H9 (cell line): ENCODE results near the gene LRRC28. TPM values are rescaled to one million over a fixed set of nuclear protein-coding genes. Genes with fewer than 3 reads are reported as not detected.

ENCODE experiments used
- DNase-seq: peaks from one replicate; pipeline ENCODE4 v3.0.0-alpha.2; 2017
- H2AFZ ChIP-seq: one replicate; pipeline ENCODE4 v1.6.1; 2013; ENCODE audit warnings: mild to moderate bottlenecking, low read length, control low read depth, moderate library complexity
- H2AK5ac ChIP-seq: 2 replicates; pipeline ENCODE4 v1.6.1; 2013; ENCODE audit warnings: low read length, control low read depth, mixed read lengths; ENCODE audit not compliant: insufficient read length
- H2BK120ac ChIP-seq: one replicate; pipeline ENCODE4 v1.6.1; 2013; ENCODE audit warnings: low read depth, mild to moderate bottlenecking, low read length, control low read depth, inconsistent platforms; ENCODE audit not compliant: poor library complexity, severe bottlenecking
- H2BK12ac ChIP-seq: 2 replicates; pipeline ENCODE4 v1.6.1; 2013; ENCODE audit warnings: low read length, control low read depth, mixed read lengths, low read depth; ENCODE audit not compliant: insufficient read length
- H2BK15ac ChIP-seq: 2 replicates; pipeline ENCODE4 v1.6.1; 2013; ENCODE audit warnings: low read depth, low read length, control low read depth
- H2BK20ac ChIP-seq: one replicate; pipeline ENCODE4 v1.6.1; 2013; ENCODE audit warnings: low read depth, mild to moderate bottlenecking, low read length, control low read depth, inconsistent platforms; ENCODE audit not compliant: poor library complexity, severe bottlenecking
- H2BK5ac ChIP-seq: 2 replicates; pipeline ENCODE4 v1.6.1; 2013; ENCODE audit warnings: low read length, control low read depth, mixed read lengths; ENCODE audit not compliant: insufficient read length
- H3K14ac ChIP-seq: 2 replicates; pipeline ENCODE4 v1.6.1; 2013; ENCODE audit warnings: low read length, control low read depth; ENCODE audit not compliant: insufficient read depth
- H3K18ac ChIP-seq: 2 replicates; pipeline ENCODE4 v1.6.1; 2013; ENCODE audit warnings: low read depth, mild to moderate bottlenecking, mixed read lengths, low read length, control low read depth; ENCODE audit not compliant: insufficient read length
- H3K23ac ChIP-seq: 2 replicates; pipeline ENCODE4 v1.6.1; 2013; ENCODE audit warnings: low read length, control low read depth, mixed read lengths, low read depth; ENCODE audit not compliant: insufficient read length
- H3K23me2 ChIP-seq: 2 replicates; pipeline ENCODE4 v1.6.1; 2013; ENCODE audit warnings: low read depth, mild to moderate bottlenecking, mixed read lengths, low read length, control low read depth; ENCODE audit not compliant: insufficient read length, poor library complexity, severe bottlenecking
- H3K27ac ChIP-seq: 2 replicates; pipeline ENCODE4 v1.5.1; 2013; ENCODE audit warnings: low read length, control low read depth, mixed read lengths, low read depth; ENCODE audit not compliant: insufficient read length
- H3K27me3 ChIP-seq: 2 replicates; pipeline ENCODE4 v1.6.1; 2013; ENCODE audit warnings: low read length, control low read depth, inconsistent platforms; ENCODE audit not compliant: insufficient read depth
- H3K4ac ChIP-seq: 2 replicates; pipeline ENCODE4 v1.6.1; 2013; ENCODE audit warnings: low read depth, mild to moderate bottlenecking, control low read depth, inconsistent platforms, low read length, moderate library complexity
- H3K4me1 ChIP-seq: 2 replicates; pipeline ENCODE4 v1.6.1; 2013; ENCODE audit warnings: low read length, control low read depth, inconsistent platforms; ENCODE audit not compliant: insufficient read depth
- H3K4me2 ChIP-seq: 2 replicates; pipeline ENCODE4 v1.6.1; 2013; ENCODE audit warnings: low read length, control low read depth, mixed read lengths; ENCODE audit not compliant: insufficient read length, insufficient read depth
- H3K56ac ChIP-seq: 2 replicates; pipeline ENCODE4 v1.6.1; 2013; ENCODE audit warnings: low read depth, mild to moderate bottlenecking, mixed read lengths, low read length, control low read depth; ENCODE audit not compliant: insufficient read length
- H3K79me1 ChIP-seq: 2 replicates; pipeline ENCODE4 v1.6.1; 2013; ENCODE audit warnings: low read depth, mild to moderate bottlenecking, moderate library complexity, low read length, control low read depth, inconsistent platforms; ENCODE audit not compliant: insufficient read depth, poor library complexity, severe bottlenecking
- H3K79me2 ChIP-seq: 2 replicates; pipeline ENCODE4 v1.6.1; 2013; ENCODE audit warnings: low read length, control low read depth, inconsistent platforms; ENCODE audit not compliant: insufficient read depth
- H3K9ac ChIP-seq: 2 replicates; pipeline ENCODE4 v1.6.1; 2013; ENCODE audit warnings: low read length, control low read depth, mixed read lengths; ENCODE audit not compliant: insufficient read length; ENCODE audit errors: extremely low read depth
- H3K9me3 ChIP-seq: one replicate; pipeline ENCODE4 v1.6.1; 2013; ENCODE audit warnings: low read depth, low read length, inconsistent platforms; ENCODE audit not compliant: control insufficient read depth
- H3T11ph ChIP-seq: one replicate; pipeline ENCODE4 v1.6.1; 2013; ENCODE audit warnings: mild to moderate bottlenecking, low read length, control low read depth, inconsistent platforms
- H4K20me1 ChIP-seq: one replicate; pipeline ENCODE4 v1.6.1; 2013; ENCODE audit not compliant: control insufficient read depth, insufficient read length, insufficient read depth
- H4K5ac ChIP-seq: 2 replicates; pipeline ENCODE4 v1.6.1; 2013; ENCODE audit warnings: low read depth, mild to moderate bottlenecking, mixed read lengths, low read length, control low read depth; ENCODE audit not compliant: insufficient read length
- H4K8ac ChIP-seq: replicated peaks from 2 replicates; pipeline ENCODE4 v1.6.1; 2013; ENCODE audit warnings: low read length, control low read depth, mixed read lengths, low read depth; ENCODE audit not compliant: insufficient read length
- H4K91ac ChIP-seq: 2 replicates; pipeline ENCODE4 v1.6.1; 2013; ENCODE audit warnings: low read depth, mild to moderate bottlenecking, moderate library complexity, mixed read lengths, low read length, control low read depth; ENCODE audit not compliant: insufficient read length
- H3K27ac Mint-ChIP-seq, 3 experiments: 2 replicates in 2 of 3; 3 replicates in 1 of 3; pipeline ENCODE4 v1.8.0; 2020 to 2021; ENCODE audit warnings: mixed read lengths in 3 of 3, mild to moderate bottlenecking in 1 of 3, moderate library complexity in 1 of 3
- H3K27me3 Mint-ChIP-seq: 2 replicates; pipeline ENCODE4 v1.8.0; 2021; ENCODE audit warnings: low read depth, mild to moderate bottlenecking, moderate library complexity, mixed read lengths
- H3K36me3 Mint-ChIP-seq, 3 experiments: 2 replicates in 2 of 3; 3 replicates in 1 of 3; pipeline ENCODE4 v1.8.0; 2020 to 2021; ENCODE audit warnings: low read depth in 3 of 3, mixed read lengths in 3 of 3; ENCODE audit not compliant: insufficient read depth in 1 of 3
- H3K4me1 Mint-ChIP-seq, 2 experiments: 2 replicates each; pipeline ENCODE4 v1.8.0; 2020; ENCODE audit warnings: mixed read lengths in 2 of 2
- H3K4me3 Mint-ChIP-seq, 2 experiments: 2 replicates in 1 of 2; 3 replicates in 1 of 2; pipeline ENCODE4 v1.8.0; 2020 to 2021; ENCODE audit warnings: mild to moderate bottlenecking in 2 of 2, mixed read lengths in 2 of 2, moderate library complexity in 1 of 2
- H3K9me3 Mint-ChIP-seq, 2 experiments: 2 replicates in 1 of 2; 3 replicates in 1 of 2; pipeline ENCODE4 v1.8.0; 2020; ENCODE audit warnings: mild to moderate bottlenecking in 2 of 2, mixed read lengths in 2 of 2, moderate library complexity in 1 of 2
- WGBS: extraction: QIAGEN DNeasy Blood & Tissue Kit; methylation state at CpG from one replicate; pipeline ENCODE4 v1.1.7; 2013; ENCODE audit warnings: missing lambda C conversion rate, low lambda C conversion rate, mixed read lengths; ENCODE audit not compliant: insufficient read length; ENCODE audit errors: extremely low coverage; 5-methylcytosine and 5-hydroxymethylcytosine counted together
- total RNA-seq: library from RNA; stranded (reverse); gene quantifications from 2 replicates; pipeline ENCODE4 v1.2.1, GENCODE V29; 2021
- TF ChIP-seq, protein P1 (sequence below): fragments of 200-600 bp; sonication (generic); conservative IDR thresholded peaks from 3 replicates; pipeline ENCODE4 v1.8.0; 2021; ENCODE audit warnings: antibody characterized with exemption, mild to moderate bottlenecking

The LRRC28 gene
- total RNA-seq, 1 experiment from 2014 or later, result 17.6 TPM

DNA sequence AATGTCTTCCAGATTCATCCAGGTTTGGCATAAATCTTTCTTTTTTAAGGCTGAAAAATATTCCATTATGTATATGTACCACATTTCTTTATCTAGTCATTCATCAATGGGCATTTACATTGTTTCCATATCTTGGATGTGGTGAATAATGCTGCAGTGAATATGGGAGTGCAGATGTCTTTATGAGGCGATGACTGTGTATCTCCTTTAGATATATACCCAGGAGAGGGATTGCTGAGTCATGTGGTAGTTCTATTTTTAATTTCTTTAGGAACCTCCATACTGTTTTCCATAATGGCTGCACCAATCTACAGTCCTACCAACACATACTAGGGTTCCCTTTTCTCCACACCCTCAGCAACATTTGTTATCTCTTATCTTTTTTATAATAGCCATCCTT lies 96.3 kb downstream of the LRRC28 start:
- no peak overlapping the region for H3K9ac ChIP-seq
- no peak overlapping the region for H3T11ph ChIP-seq
- WGBS, result no CpG with 5 or more reads among the region's 1 CpG
- H2BK15ac ChIP-seq, result no peak overlapping the region
- H2BK5ac ChIP-seq, result no peak overlapping the region
- peaks cover 0 to 6% (median 3%) of the 10 kb centered on the region in 3 experiments; a peak in 3 of 7 replicates for H3K36me3 Mint-ChIP-seq
- no peak overlapping the region for H4K8ac ChIP-seq
- no peaks in the 10 kb centered on the region for H4K20me1 ChIP-seq
- no peak overlapping the region for H3K4me3 Mint-ChIP-seq
- no peak overlapping the region for H2BK20ac ChIP-seq
- H2AK5ac ChIP-seq, result no peak overlapping the region
- TF ChIP-seq, protein P1, sequence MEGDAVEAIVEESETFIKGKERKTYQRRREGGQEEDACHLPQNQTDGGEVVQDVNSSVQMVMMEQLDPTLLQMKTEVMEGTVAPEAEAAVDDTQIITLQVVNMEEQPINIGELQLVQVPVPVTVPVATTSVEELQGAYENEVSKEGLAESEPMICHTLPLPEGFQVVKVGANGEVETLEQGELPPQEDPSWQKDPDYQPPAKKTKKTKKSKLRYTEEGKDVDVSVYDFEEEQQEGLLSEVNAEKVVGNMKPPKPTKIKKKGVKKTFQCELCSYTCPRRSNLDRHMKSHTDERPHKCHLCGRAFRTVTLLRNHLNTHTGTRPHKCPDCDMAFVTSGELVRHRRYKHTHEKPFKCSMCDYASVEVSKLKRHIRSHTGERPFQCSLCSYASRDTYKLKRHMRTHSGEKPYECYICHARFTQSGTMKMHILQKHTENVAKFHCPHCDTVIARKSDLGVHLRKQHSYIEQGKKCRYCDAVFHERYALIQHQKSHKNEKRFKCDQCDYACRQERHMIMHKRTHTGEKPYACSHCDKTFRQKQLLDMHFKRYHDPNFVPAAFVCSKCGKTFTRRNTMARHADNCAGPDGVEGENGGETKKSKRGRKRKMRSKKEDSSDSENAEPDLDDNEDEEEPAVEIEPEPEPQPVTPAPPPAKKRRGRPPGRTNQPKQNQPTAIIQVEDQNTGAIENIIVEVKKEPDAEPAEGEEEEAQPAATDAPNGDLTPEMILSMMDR, result no peak
- no peak overlapping the region for H2BK120ac ChIP-seq
- H3K23me2 ChIP-seq, result no peaks in the 10 kb centered on the region
- no peak overlapping the region for H2AFZ ChIP-seq
- no peak overlapping the region for H3K4me2 ChIP-seq
- H3K27me3 ChIP-seq, result no peaks in the 10 kb centered on the region
- no peaks in the 10 kb centered on the region for H3K9me3 ChIP-seq
- no peaks in the 10 kb centered on the region for H3K79me2 ChIP-seq
- H3K56ac ChIP-seq, result no peak overlapping the region
- no peak overlapping the region for H3K14ac ChIP-seq
- no peak overlapping the region for H3K27ac Mint-ChIP-seq
- no peaks in the 10 kb centered on the region for H3K4me1 ChIP-seq
- H3K9me3 Mint-ChIP-seq, result no peaks in the 10 kb centered on the region; a peak in 2 of 5 replicates
- H3K79me1 ChIP-seq, result no peaks in the 10 kb centered on the region
- H3K4ac ChIP-seq, result no peak overlapping the region
- H3K18ac ChIP-seq, result no peak overlapping the region
- H3K27me3 Mint-ChIP-seq, result no peaks in the 10 kb centered on the region
- no peak overlapping the region for H2BK12ac ChIP-seq
- no peak overlapping the region for H4K5ac ChIP-seq
- no peak overlapping the region for H3K23ac ChIP-seq
- H3K4me1 Mint-ChIP-seq, result peaks cover 9 to 12% of the 10 kb centered on the region in 2 experiments
- no peak overlapping the region for H3K27ac ChIP-seq
- no peak overlapping the region for H4K91ac ChIP-seq
- DNase-seq, result no peak
